NCI-H2107 treated with DMSO at 0.1 percent for 48 hours (cell line): ENCODE data around the gene ATF3.
A peak's percentile ranks its signal among the peaks of the same experiment; 100 is the strongest.

Experiments used
- DNase-seq: peaks from one replicate; lab custom pipeline; 2025; ENCODE audit not compliant: unreplicated experiment; lab: John Stamatoyannopoulos, UW

Gene ATF3

DNA sequence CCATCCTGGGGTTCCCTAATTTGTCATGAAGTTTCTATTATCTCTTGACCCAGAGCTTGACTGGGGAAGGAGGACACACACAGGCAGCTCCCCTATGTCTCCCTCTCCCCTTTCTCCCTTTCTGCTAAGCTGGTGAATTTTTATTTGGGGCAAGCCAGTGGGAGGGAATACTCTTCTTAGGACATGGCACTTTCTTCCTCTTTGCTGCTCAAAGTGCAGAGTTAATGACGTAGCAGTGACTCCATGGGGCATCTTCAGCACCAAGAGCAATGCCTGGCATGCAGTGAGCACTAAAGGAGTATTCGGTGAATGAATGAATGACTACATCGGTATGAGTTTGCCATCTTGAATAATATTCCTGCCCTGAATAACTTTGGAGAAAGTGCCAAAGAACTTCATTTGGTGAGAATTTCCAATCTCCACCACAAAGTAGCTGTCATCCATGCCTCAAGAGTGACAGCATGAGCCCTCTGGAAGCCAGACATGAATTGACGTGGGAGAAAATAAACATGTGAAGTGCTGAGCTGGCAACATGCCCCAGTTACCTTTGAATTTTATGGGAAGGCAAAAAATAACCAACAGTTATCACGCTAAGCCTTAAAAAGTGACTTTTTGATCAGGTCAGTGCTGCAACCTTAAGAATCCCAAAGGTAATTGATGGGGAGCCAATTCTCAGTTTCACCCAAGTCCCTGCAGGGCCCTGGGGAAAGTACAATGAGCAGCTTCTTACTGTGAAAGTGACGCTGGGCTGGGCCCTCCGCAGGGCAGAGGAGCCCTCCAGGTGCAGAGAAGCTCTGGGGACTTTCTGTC, 22.1 kb upstream of the ATF3 start:
- DNase-seq = no peak

DNA sequence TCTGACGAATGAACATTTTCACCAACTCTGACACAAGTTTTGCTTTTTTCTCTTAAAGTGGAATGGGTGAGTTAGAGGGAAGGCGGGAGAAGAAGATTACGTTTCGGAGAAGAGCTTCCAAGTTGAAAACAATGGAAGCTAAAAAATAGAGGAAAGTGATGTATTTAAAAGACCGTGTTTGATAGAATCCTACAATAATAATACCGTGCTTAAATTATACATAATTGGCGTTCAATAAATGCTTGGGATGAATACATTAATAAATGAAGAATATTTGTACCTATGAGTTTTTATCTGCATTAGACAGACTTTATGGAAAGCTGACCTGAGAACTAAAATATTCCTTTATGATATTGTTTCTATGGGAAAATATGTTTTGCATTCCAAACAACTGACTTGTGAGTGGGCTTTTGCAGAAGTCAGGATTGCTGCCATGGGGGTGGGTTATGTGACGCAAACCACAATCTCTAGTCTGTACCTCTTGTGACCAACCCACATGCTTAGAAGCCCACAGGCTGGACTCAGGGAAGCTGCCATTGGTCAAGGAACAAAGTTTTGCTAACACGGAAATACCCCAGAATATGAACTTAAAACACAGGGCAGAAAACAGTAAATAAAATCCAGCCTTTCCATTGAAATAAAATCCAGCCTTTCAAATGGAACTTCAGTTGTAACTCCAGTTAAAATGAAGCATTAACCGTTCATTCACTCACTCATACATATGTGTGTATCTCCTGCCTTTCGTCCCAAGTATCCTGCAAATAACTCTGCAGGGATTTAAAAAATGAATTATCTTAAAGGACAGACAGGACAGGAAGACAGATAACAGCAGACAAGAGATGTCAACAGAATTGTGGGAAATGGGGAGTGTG, 21.3 kb upstream of the ATF3 start:
- no peak for DNase-seq

DNA sequence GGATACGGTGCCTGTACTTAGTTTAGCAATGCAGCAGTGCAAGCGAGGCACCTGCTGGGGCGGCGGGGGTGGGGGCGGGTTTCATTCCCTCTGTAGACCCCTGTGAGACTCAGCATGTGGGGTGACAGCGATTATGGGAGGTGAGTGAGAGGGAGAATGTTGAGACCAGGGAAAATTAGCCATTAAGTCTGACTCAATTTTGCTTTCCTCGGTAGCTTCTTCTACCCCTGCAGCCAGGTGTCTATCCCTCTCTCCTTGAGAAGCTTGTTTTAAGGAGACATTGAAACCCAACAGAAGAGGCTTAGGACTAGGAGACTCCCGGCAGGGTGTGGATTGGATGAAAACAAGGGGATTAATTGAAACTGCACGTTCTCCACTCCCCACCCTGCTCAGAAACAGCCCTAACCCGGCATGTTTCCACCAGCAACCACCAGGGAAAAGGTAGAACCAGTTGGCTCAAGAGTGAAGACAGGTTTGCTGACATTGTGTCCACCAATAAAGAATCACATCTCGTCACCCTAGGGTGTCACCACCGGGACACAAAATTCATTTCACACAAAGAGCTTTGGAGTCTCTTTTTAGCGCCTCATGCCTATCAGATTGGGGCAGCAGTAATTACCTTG, 20.6 kb upstream of the ATF3 start:
- no peak for DNase-seq

DNA sequence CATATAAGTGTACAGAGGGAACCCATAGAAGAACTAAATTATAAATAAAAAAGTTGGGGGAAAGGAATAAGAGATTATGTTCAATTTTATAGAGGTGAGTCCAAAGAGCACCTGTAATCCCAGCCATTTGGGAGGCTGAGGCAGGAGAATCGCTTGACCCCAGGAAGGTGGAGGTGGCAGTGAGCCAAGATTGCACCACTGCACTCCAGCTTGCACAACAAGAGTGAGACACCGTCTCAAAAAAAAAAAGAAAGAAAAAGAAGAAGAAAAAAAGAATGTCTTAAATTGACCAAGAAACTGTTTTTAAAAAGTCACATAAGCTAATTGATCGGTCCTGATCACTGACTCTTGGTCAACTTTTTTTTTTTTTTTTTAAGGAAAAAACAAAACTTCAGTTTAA, 19.1 kb upstream of the ATF3 start:
- no peak for DNase-seq

DNA sequence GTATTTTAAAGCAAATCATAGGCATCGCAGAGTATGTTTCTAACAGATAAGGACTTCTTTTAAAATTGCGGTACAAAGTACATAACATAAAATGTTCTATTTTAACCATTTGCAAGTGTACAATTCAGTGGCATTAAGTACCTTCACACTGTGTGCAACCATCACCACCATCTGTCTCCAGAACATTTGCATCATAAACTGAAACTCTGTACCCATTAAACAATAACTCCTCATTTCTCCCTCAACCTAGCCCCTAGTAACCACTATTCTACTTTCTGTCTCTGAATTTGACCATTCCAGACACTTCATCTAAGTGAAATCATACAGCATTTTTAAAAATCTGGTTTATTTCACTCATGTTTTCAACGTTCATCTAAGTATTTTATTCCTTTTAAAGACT, 16.6 kb upstream of the ATF3 start:
- no peak for DNase-seq

DNA sequence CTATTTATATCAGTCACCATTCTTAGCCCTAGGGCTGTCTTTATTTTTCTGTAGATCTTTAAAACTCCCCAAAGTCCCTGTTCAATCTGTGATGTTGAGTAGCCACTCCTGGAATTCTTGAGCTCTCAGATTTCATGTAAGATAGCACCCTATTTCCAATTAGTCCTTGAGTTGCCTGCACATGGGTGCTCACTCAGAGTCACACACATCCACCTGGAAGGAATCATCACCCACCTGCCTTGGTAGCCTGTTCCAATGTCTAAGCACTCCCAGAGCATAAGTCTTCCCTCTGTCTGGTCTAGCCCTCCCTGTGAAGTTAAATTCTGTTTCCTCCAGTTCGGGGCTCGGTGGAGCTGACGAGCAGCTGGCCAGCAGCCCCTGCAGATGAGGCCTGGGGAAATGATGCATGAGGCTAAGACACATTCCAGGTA, 14.7 kb upstream of the ATF3 start:
- no peak for DNase-seq

DNA sequence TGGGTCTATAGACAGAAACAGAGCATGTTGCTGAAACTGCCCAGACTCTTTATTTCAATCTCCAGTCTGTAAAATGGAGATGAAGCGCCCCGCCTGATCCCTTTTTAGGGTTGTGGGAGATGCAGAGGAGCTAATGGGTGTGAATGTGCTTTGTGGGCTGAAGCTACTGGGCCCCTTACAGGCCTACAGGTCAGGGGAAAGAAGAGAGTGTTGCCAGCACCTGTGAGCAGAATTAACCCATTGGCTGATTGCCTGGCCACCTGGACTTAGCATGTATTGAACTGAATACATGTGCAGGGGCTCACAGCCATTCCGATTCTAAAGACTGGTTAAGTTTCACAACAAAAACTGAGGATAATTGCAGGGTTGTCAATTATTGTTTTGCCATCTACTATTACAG, 13.9 kb upstream of the ATF3 start:
- no peak for DNase-seq

DNA sequence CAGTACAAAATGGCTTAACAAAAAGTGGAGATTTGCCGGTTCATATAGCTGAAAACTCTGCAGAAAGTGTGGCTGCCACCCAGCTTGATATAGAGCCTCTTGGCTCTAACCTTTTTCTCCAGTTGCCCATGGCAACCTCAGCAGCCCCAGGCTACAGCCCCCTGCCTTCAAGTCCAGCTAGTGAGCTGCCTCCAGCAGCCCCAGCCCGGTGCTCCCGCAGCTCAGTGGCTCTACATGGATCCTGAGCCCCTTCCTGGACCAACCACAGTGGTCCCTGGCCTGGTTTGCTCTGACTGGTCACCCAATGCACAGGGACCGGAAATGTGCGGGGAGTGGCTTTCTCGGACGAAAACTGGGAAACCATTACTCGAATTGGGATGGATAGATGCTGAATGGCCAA, 13.3 kb upstream of the ATF3 start:
- no peak for DNase-seq

DNA sequence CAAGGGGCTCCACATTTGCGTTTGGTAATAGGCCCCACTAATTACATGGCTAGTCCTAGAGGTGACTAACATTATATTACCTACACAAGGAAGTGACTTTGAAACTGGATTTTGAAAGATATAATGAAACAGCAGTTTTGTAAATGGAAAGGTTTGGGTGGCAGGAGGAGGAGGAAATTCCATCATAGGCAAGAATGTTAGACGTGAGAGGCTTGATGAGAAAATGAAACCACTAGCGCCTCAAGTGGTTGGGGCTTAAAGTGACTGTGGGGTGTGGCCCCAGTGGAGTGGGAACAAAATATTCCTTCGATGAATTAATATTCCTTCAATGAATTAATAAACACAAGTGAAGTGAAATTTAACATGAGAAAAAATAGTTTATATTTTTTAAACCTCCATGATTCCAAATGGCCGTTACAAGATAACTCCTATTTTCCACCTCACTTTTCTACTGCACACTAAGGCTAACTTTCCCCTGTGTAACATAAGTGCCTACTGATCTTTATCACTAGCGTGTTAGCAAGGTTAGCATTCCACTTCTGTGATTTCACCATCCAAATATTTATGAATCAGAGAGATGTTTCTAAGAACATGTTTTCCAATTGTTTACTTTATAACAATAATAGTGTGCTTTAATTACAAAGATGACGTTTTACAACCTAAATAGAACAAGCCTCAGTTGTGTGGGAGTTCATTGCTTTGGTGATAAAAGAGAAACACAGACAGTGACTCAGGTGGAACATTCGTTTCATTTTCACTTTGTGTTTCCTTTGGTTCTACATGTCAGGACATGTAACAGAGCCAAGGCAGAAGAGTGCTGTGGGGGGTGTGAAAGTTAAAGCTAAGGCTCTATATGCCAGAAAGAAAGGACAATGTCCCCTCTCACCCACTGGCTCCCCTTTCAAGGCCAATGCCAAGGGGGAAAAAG, 12.5 kb upstream of the ATF3 start:
- no peak for DNase-seq

DNA sequence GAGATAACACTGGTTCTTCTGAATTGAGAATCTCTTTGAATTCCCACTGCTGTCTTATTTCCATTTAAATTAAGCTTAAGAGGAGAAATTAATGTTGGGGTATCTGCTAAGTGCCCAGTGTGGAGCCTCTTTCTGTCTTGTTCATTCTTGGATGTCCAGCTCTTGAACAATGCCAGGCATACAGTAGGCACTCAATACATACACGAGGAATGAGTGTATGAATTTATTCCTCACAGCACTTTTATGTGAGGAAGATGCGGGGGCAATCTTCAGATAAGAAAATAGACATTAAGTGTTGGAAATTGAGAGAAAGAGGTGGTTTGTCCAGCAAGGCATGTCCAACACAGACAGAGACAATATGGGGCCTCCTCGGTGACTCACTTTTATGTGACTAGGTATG, 11.8 kb upstream of the ATF3 start:
- DNase-seq = no peak

DNA sequence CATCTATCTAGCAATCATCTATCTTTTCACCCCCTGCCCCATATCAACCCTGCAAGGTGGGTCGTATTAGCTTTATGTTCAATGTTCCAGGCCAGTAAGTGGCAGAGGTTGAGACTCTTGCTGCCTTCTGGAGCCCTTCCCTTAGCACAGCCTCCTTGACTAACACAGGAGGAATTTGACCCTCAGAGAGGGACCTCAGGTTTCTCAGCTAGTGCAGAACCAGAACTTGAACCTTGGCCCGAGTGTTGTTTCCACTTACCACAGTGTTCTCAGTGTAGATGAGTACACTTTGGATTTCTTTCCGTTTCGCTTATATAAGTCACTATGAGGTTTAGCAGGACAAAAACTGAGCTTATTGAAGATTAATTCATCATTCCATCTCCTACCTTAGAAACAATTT, 11.1 kb upstream of the ATF3 start:
- DNase-seq = no peak

DNA sequence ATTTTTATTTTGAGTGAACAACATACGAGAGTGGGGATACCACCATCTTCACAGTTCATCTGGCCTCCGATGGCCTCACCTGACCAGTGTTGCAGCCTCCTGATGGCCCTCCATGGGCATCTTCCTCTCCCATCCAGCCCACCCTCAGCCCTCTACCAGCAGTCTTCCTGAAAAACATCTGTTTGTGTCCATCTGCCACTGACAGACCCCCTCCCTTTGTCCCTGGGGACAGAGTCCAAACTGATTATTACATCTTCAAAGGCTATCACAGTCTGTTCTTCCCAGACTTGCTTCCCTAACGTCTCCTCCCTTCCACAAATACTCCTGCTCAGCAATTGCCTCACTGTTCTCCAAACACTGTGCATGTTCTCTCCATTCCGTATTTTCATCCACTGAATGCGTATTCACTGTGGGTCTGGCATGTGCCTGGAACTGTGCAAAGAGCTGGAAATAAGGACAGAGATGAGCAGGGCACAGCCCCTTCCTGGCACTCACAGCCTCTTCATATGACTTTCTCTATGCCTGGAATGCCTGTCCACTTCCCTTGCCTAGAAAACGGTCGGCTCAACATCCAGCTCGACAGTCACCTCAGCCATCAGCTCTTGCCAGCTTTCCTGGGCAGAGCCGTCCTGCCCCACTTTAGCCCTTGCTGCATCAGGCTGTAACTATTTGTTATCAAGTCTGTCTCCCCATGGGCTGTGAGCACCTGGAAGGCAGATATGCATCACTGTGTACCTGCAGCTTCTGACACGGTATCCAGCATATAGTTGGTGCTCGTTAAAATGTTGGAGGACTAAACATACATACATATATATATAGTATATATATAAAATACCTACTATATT, 8.3 kb upstream of the ATF3 start:
- DNase-seq = no peak

DNA sequence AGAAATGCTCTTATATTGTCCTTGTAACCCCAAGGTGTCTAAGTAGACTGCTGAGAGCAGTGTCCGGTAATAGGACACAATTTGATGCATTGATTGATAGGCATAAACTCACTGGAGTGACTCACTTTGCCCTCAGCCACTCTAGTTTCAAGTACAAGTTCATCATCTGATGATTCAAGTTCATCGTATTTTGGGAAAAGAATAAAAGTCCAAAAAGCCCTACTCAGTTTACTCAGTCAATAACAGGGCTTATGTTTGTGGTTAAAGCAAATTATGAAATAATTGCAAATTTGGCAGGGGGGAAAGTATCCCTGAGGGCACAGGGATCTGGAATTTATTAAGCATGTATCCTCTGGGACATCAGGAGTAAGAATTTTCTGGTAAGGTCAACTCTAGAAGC, 7.6 kb upstream of the ATF3 start:
- no peak for DNase-seq

DNA sequence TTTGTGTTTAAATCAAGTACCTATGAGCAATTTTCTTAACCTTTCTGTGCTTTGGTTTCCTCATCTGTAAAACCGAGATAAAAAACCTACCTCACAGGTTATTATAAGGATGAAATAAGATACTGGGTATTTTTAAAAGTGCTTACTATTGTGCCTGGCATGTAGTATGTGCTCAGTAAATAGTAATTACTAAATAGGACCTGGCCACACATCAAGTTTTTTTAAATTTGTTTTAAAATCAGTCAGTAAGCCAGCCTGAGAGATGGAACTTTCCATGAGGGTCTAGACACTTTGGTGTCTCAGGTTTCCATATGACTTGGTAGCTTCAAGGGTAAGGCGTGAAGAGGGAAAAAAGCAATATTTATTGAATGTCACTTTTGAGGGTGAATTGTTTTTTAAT, 7.0 kb upstream of the ATF3 start:
- DNase-seq = no peak

DNA sequence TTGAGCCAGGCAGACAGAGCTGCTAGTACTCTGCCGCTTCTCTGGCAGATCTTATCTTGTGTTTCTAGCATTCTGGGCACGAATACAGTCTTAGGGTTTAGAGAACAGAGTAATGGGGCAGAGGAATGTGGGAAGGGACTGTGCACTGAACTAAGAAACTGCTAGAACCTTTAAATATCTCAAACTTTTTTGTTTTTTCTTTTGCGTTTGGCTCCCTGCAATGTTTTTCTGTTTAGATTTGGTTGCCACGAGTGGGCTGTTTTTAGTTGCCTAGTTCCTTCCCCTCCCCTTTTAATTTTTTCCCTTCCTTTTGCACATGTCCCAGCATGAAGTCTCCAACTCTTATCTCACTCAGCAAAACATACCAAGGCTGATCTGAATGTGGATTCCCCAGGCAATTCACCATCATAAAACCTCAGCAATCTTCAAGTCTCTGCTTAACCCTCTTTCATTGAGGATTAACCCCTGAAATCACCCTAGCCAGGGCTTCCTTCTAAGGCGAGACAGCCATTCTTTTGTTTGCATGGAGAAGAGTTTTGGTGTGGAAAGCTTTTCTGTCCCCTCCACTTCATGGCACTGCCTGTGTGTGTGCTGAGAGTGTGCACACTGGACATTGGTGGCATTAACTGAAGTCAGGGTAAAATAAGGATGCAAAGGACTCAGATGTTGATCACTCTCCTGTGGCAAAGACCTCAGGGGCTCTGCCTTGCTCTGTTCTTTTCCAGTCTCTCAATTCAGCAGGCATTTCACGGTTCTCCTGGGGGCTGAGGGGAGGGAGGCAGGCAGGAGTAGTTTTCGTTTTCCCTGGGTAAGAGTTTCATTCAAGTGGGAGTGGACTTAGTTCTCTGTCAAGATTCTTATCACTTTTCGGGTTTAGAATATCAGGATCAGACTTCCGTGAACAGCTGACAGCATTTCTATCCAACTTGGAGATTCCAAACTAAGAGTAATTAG, 2.8 kb upstream of the ATF3 start:
- DNase-seq = no peak

DNA sequence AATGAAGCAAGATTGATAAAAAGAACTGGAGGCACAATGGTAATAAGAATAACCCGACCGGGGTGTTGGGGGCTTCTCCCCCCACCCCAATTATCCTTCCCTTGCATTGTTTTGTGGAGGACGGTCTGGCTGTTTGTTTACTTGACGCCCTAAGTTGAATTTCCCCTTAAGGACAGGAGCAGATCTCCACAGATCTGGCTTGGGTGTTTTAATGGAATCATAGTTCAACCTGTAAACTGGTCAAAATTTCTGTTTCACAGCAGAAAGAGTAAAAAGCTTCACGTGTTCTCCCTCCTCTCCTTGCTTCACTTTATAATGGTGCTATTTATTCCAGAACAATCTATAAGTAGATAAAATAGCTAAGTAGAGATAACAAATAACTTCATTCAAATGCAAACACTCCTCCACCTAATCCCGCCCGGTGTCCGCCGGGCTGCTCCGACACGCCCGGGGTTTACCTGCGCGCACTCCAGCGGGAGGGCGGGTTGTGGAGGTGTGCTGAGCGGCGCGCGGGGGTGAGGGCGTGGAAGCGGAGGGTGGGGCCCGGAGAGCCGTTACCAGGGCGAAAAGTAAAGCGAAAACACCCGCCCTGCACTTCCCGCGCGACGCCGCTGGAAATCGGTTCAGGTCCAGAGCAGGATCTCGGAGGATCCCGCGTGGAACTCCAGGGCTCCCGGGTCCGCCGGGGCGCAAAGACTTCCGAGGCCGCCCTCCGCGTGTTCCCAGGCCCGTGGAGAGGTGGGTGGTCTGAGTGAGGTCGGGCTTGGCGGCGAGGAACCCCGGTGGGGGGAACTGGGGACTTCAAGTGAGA, 2.0 kb upstream of the ATF3 start:
- peak; percentile 33 for DNase-seq

DNA sequence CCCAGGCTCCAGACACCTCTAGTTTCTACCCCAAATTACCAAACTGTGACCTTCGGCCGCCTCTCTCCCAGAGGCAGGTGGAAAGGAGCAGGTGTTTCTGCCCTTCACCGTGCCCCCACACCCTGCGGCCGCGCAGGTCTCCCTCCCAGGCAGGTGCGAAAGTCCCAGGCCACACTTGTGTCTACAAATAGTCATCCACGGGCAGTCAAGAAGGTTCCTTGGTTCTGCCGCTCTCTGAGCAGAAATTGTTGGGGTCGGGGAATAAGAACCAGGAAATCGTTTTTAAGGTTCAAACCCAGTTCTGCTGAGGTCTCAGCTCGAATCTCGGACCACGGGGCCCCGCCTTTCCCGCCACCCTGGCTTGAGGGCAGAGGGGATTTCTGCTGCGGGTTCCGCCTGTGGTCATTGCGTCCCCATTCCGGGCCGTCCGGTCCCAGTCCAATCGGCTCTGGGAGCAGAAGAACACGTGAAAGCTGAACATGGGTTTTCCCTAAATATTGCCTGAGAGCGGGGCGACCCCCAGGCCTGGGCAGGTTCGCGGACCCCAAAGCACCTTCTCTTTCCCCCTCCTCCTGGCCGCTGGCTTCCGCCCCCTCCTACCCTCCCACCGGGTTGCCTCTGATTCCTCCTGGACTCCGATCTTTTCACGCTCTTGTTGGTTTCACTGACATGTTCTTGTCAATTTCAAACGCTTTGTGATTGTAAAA, 1.2 kb upstream of the ATF3 start:
- DNase-seq = no peak
